ENCODE results near the gene CLCC1. TPM values are rescaled to one million over a fixed set of nuclear protein-coding genes. Genes with fewer than 3 reads are reported as not detected.

The CLCC1 gene
- total and polyA plus RNA-seq, 5 donors from 2014 or later = 12.3 to 19.7 (median 14.2) TPM

GRCh38 chr1:108916788-108917187, 46.5 kb downstream of the CLCC1 start:
- DNase-seq (no peak), ATAC-seq (ENCODE audit: low read depth in 2 of 2) (no peak)
- no peaks in the 10 kb centered on the region for H3K9me3 ChIP-seq (ENCODE audit: control insufficient read depth in 2 of 2, low read length in 2 of 2)
- no peaks in the 10 kb centered on the region for H3K36me3 ChIP-seq (ENCODE audit: control insufficient read depth, insufficient read depth, low read length)
- Mint-ChIP-seq H3K27ac (no peak overlapping the region), H3K9me3 (no peaks in the 10 kb centered on the region), H3K36me3 (no peaks in the 10 kb centered on the region), H3K4me1 (peaks cover 0 to 5% (median under 1%) of the 10 kb centered on the region in 4 donors), H3K4me3 (no peak overlapping the region), H3K27me3 (no peaks in the 10 kb centered on the region)
- no peaks in the 10 kb centered on the region for H3K4me1 ChIP-seq (ENCODE audit: control insufficient read depth, insufficient read depth, low read length, poor library complexity, severe bottlenecking)
- H3K27me3 ChIP-seq (ENCODE audit: control insufficient read depth, insufficient read depth, low read length) = no peaks in the 10 kb centered on the region
- no peak overlapping the region for H3K27ac ChIP-seq (ENCODE audit: insufficient read depth, low read length, poor library complexity, severe bottlenecking)
- no peak overlapping the region for H3K4me3 ChIP-seq (ENCODE audit: low read depth, low read length)

Other genes starting within 250 kb of the CLCC1 start
- 71.8 TPM for gene STXBP3, start 216.8 kb downstream of the CLCC1 start, total RNA-seq
- 10 to 100 TPM; 43.5 to 56.3 (median 53.2) TPM for gene STXBP3, start 216.8 kb downstream of the CLCC1 start, polyA plus RNA-seq
- not detected for gene AKNAD1, start 106.4 kb downstream of the CLCC1 start, total RNA-seq
- gene AKNAD1, start 106.4 kb downstream of the CLCC1 start, polyA plus RNA-seq = not detected
- gene GPSM2, start 86.5 kb downstream of the CLCC1 start, total RNA-seq = 4.7 TPM
- gene GPSM2, start 86.5 kb downstream of the CLCC1 start, polyA plus RNA-seq = 1 to 10 TPM; 2.2 to 5.4 (median 2.7) TPM
- 15.6 TPM for gene WDR47, start 78.6 kb upstream of the CLCC1 start, total RNA-seq
- gene WDR47, start 78.6 kb upstream of the CLCC1 start, polyA plus RNA-seq = 1 to 10 TPM; 5.3 to 7.1 (median 6.3) TPM
- gene TAF13, start 112.5 kb upstream of the CLCC1 start, total RNA-seq = 31.3 TPM
- gene TAF13, start 112.5 kb upstream of the CLCC1 start, polyA plus RNA-seq = 1 to 10 TPM in 2 of 4 donors, under 1 TPM in 2; 0.89 to 2.6 (median 1.5) TPM
- gene TMEM167B, start 127.3 kb upstream of the CLCC1 start, total RNA-seq = 69.7 TPM
- 10 to 100 TPM; 29.3 to 47.9 (median 36.1) TPM for gene TMEM167B, start 127.3 kb upstream of the CLCC1 start, polyA plus RNA-seq
- gene ELAPOR1, start 150.6 kb upstream of the CLCC1 start, total RNA-seq = 19.5 TPM
- 10 to 100 TPM in 3 of 4 donors, 1 to 10 TPM in 1; 9.8 to 17.9 (median 15.6) TPM for gene ELAPOR1, start 150.6 kb upstream of the CLCC1 start, polyA plus RNA-seq